ENCODE results near the gene OLFML3.
"Not testable (repeated sequence)": the region's sequence is repeated elsewhere in the genome, so short reads cannot be mapped to it uniquely, and the experiment has no call there.

The OLFML3 gene

DNA sequence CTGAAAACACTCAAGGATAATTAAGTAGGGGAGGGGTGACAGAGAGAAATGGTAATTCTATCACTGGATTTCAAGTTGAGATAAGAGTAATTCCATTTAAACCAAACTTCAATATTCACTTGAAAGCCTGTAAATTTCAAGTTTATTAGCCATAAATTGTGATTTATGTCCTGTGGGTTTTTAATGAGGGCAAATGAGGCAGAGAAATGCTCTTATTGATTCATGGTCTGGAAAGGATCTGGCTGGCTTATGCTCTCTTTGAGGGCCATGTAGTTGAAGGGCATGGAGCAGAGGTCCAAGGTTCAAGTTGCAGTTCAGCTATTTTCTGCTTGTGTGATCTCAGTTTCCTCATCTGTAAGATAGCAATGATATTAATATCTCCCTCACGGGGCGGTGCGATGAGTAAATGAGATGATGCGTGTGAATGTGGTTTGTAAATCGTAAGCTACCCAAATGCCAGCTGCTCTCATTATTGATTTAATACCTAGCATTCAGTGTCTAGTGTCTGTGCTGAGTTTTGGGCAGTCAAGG lies 12.3 kb downstream of the OLFML3 start:
- DNase-seq (ENCODE audit: low spot score), result no peak

- no peak for DNase-seq (ENCODE audit: low spot score)
Observed at GRCh38 chr1:113993072-113993471, 13.8 kb downstream of the OLFML3 start.

- DNase-seq (ENCODE audit: low spot score), result no peak
Observed at GRCh38 chr1:113993766-113994165, 14.5 kb downstream of the OLFML3 start.

DNA sequence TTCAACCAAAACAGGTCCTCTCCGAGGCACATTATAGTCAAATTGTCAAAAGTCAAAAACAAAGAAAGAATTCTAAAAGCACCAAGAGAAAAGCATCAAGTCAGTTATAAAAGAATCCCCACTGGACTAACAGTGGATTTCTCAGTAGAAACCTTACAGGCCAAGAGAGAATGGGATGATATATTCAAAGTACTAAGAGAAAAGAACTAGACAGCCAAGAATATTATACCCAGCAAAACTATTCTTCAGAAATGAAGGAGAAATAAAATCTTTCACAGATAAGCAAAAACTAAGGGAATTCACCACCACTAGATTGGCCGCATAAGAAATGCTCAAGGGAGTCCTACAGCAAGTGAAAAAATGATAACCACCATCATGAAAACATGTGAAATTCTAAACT lies 16.1 kb downstream of the OLFML3 start:
- no peak for DNase-seq (ENCODE audit: low spot score)

GRCh38 chr1:113998361-113998760 lies 19.1 kb downstream of the OLFML3 start:
- DNase-seq (ENCODE audit: low spot score), result no peak

DNA sequence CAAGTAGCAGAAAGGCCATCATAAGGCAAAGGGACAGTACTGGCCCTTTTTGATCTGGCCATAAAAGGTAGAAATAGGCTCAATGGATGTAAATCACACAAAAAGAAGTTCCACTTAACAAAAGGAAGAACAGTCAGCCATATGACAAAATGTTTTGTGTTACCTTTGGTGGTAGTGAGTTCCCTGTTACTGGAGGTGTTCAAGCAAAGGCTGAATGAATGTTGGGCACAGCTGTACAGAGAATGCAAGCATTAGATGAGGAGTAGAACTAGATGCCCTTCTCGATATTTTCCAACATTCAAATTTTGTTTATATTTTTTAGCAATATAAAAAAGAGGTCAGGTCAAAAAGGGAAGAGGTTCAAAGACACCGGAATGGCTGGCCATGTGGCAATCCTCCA lies 20.0 kb downstream of the OLFML3 start:
- no peak for DNase-seq (ENCODE audit: low spot score)

DNA sequence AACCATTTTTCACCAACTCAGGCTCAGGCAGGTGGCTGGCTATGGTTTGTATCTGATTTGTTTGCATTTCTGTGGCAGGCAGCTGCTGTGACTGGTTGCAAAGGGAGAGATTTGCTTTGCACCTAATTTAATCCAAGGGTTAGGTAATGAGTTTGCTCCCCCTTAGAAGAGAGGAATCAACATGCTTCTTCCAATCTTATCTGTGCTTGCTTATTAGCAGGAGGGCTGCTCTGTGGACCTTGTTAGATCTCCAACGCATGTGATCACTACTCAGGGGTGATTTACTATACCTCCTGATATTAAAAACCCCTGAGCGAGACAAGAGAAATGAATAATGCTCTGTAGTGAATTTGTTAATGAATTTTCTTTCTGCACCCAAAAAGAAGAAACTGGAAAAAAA lies 20.5 kb downstream of the OLFML3 start:
- DNase-seq (ENCODE audit: low spot score), result no peak

DNA sequence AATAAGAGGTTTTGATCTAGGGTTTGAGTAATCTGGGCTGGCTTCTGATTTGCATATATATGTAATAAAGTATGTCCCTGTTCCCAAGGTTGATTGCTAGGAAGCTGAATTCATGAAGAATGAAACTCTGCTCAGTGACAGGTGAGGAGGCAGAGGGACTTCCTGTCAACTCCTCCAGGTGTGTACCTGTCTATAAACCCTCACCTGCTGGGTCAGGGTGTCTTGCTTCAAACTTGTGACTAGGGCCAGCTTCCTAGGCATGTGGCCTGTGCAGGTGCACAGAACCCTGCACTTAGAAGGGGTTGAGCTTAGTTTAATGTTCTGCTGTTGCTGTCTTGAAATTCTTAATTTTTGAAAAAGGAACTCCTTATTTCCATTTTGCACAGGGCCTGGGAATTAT lies 21.1 kb downstream of the OLFML3 start:
- no peak for DNase-seq (ENCODE audit: low spot score)

DNA sequence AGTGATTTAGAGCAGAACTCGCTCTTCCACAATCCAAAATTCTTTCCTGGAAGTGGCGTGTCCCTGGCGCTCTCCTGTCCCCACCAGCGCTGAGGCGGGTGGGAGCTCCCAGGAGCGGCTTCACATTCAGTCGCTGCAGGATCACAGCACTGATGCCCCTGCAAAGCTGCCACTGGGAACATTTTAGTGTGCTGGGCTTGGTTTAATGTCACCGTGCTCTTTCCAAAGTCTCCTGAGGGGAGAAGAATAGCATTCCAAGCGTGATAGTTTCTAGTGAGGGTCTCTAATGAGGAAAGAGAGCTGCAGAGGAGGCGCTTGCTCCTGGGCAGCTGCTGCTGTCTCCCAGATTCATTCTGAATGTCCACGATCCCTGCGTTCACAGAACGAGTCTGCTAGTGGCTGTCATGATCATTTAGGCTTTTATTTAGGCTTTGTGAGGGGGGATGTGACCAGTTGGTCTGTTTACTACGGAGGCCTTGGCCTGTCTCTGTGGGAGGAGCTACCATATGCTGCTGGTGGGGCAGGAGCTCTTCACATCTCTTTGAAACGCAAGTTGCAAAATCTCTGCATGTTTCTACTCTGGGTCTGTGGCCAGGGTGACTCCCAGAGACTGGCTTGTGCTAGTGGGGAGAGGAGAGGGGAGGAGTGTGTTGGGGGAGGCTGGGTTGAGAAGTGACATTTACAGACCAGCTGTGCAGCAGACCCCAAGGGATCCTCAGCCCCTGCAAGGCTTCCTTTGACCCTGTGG lies 23.4 kb downstream of the OLFML3 start:
- no peak for DNase-seq (ENCODE audit: low spot score)

DNA sequence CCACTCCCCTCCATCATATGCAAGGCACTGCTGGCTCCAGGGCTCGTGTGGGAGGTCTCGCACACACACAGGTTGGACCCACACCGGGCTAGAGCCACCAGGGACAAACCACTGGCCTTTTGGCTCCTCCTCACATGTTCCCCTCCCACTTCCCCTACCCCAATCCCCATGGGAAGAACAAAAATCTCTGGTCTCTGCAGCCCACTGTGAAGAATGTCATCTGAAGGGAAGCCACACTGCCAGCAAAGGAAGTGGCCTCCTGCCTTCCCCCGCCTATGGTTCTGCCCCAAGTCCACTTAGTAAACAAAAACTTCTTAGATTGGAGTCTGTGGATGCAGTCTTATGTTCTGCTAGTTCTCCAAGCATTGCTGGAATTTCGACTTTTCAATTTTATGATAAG lies 24.2 kb downstream of the OLFML3 start:
- no peak for DNase-seq (ENCODE audit: low spot score)

DNA sequence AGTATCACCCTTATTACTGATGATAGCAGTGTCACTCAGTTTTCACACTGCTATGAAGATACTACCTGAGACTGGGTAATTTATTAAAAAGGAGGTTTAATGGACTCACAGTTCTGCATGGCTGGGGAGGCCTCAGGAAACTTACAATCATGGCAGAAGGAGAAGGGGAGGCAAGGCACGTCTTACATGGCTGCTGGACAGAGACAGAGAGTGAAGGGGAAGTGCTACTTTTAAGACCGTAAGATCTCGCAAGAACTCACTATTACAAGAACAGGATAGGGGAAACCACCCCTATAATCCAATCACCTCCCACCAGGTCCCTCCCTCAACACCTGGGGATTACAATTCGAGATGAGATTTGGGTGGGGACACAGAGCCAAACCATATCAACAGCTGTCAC lies 27.6 kb downstream of the OLFML3 start:
- not testable (repeated sequence) for DNase-seq (ENCODE audit: low spot score)

DNA sequence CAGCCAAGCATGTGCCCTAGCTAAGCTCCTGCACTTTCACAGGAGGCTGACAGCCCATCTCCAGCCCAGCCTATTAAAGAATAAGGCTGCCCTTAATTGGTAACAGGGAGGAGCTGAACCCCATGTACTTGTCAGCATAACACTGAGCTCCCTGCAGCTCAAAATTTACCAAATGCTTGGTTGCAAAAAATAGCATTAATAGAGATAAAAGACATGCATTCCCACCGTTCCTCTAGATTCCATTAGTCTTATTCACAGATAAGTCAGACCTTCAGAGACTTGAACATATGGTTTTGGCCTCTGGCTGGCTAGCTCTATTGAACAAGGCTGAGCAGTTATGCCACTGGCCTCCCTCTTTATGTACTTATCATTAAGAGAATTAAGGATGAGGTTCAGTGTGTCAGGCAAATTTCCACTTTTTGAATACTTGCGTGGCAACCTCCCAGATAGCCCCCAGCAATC lies 29.2 kb downstream of the OLFML3 start:
- no peak for DNase-seq (ENCODE audit: low spot score)

DNA sequence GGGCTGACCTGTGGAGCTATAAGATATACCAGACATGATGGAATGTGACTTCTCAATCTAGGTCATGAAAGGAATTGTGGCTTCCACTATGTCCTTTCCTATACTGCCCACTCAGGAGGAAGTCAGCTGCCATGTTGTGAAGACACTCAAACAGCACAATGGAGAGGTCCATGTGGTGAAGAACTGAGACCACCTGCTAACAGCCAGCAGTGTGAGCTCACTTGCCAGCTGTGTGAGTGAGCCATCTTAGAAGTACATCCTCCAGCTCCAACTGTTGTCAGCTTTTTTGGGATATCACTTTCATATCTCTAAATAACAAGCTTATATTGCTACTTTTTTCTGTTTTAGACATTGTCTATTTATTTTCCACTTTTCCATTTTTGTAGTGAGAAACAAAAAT lies 29.7 kb downstream of the OLFML3 start:
- no peak for DNase-seq (ENCODE audit: low spot score)

DNA sequence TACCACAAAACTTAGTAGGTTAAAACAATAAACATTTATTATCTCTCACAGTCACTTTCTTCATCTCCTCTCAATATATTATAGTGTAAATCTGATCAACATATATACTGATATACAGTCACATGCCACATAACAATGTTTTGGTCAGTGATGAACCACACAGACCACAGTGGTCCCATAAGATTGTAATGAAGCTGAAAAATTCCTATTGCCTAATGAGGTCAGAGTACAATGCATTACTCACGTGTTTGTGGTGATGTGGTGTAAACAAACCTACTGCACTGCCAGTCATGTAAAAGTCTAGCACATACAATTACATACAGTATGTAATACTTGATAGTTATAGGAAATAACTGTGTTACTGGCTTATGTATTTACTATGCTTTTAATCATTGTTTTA lies 30.1 kb downstream of the OLFML3 start:
- no peak for DNase-seq (ENCODE audit: low spot score)

GRCh38 chr1:114010433-114011184 lies 31.3 kb downstream of the OLFML3 start:
- no peak for DNase-seq (ENCODE audit: low spot score)

DNA sequence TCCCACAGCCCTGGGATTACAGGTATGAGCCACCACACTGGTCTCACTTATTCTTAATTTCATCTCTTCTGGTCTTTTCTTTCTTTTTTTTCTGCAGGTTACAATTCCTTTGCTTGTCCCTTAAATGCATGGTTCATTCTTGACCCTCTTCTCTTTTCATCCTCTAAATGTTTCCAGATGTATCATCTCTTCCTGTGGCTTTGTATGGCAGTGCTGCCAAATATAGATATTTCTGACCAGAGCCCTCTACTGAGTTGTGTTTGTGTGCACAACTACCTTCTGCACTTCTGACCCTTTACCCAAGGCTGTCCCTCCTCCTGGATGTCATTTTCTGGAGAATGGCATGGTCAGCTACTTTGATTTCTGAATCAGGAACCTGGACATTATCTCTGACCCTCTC lies 32.5 kb downstream of the OLFML3 start:
- DNase-seq (ENCODE audit: low spot score), result no peak

- DNase-seq (ENCODE audit: low spot score), result no peak
Observed at GRCh38 chr1:114015075-114015474, 35.8 kb downstream of the OLFML3 start.

DNA sequence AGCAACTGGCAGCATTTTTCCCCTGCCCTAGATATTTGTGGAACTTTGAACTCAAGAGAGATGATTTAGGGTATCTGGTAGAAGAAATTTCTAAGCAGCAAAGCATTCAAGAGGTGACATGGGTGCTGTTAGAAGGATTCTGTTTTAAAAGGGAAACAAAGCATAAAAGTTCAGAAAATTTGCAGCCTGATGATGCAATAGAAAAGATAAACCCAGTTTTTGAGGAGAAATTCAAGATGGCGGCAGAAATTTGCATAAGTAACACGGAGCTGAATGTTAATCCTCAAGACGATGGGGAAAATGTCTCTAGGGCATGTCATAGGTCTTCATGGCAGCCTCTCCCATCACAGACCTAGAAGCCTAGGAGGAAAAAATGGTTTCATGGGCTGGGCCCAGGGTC lies 40.5 kb downstream of the OLFML3 start:
- DNase-seq (ENCODE audit: low spot score), result not testable (repeated sequence)

GRCh38 chr1:114021665-114022099 lies 42.4 kb downstream of the OLFML3 start:
- no peak for DNase-seq (ENCODE audit: low spot score)

- DNase-seq (ENCODE audit: low spot score), result no peak
Observed at GRCh38 chr1:114022877-114023276, 43.6 kb downstream of the OLFML3 start.

GRCh38 chr1:114023377-114023776 lies 44.1 kb downstream of the OLFML3 start:
- DNase-seq (ENCODE audit: low spot score), result no peak

DNA sequence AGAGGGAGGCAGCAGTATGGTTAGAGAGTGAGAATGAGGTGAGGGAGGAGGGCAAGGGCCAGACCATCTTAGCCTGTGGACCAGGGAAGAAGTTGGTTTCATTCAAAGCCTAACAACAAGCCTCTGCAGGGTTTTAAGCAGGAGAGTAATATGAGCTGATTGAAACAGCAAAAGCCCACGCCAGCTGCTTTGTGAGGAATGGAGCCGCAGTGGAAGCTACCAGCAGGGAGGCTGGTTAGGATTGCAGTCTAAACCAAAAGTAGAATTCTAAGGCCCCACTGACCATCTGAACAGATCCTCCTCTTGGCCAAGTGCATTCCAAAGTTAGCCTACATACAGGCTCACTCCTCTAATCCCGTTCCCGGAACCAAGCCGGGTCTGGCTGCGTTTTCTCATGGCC lies 44.8 kb downstream of the OLFML3 start:
- no peak for DNase-seq (ENCODE audit: low spot score)

Data from activated CD4-positive, alpha-beta T cell treated with anti-CD3 and anti-CD28 coated beads, Interleukin-2, Interleukin-4, amounts not matched to agents 100 ng/mL and 50 ng/mL, durations not matched to agents 16 hours and 8 hours (primary cell).